Measurements from ENCODE around the gene COX5B.
"Not testable (repeated sequence)": the region's sequence is repeated elsewhere in the genome, so short reads cannot be mapped to it uniquely, and the experiment has no call there.

COX5B gene

GRCh38 chr2:97645695-97646629 is at the start of gene COX5B:
TSS of gene COX5B (plus strand) at chr2:97646062. CDS start at chr2:97646087, 25 bp downstream.
- peak; percentile 39 to 99 (median 98) for DNase-seq

- DNase-seq, result not testable (repeated sequence)
Measured at GRCh38 chr2:97596180-97596579, 49.7 kb upstream of the COX5B start.

- DNase-seq, result not testable (repeated sequence)
Measured at GRCh38 chr2:97601537-97601936, 44.3 kb upstream of the COX5B start.

- DNase-seq, result not testable (repeated sequence)
Measured at GRCh38 chr2:97605109-97605508, 40.8 kb upstream of the COX5B start.

- DNase-seq, result not testable (repeated sequence)
Measured at GRCh38 chr2:97605524-97606339, 40.1 kb upstream of the COX5B start.

GRCh38 chr2:97608745-97609144 is 37.1 kb upstream of the COX5B start:
- DNase-seq, result not testable (repeated sequence)

- not testable (repeated sequence) for DNase-seq
Measured at GRCh38 chr2:97611895-97612294, 34.0 kb upstream of the COX5B start.

- not testable (repeated sequence) for DNase-seq
Measured at GRCh38 chr2:97615746-97616145, 30.1 kb upstream of the COX5B start.

- no peak for DNase-seq
Measured at GRCh38 chr2:97617911-97618310, 28.0 kb upstream of the COX5B start.

GRCh38 chr2:97618939-97619827 is 26.7 kb upstream of the COX5B start:
- DNase-seq, result not testable (repeated sequence)

GRCh38 chr2:97620492-97620891 is 25.4 kb upstream of the COX5B start:
- not testable (repeated sequence) for DNase-seq

GRCh38 chr2:97622976-97623375 is 22.9 kb upstream of the COX5B start:
- DNase-seq, result not testable (repeated sequence)

- DNase-seq, result not testable (repeated sequence)
Measured at GRCh38 chr2:97625354-97626048, 20.4 kb upstream of the COX5B start.

GRCh38 chr2:97626049-97626430 is 19.8 kb upstream of the COX5B start:
- not testable (repeated sequence) for DNase-seq

GRCh38 chr2:97644023-97644717 is 1.7 kb upstream of the COX5B start:
- DNase-seq, result no peak

- peak in 8 of 56 donors; percentile 44 to 83 (median 70) for DNase-seq
Measured at GRCh38 chr2:97645112-97645694, 659 bp upstream of the COX5B start.

GRCh38 chr2:97646977-97647376 is 1.1 kb downstream of the COX5B start:
- no peak for DNase-seq

GRCh38 chr2:97651114-97651513 is 5.3 kb downstream of the COX5B start:
- DNase-seq, result no peak

GRCh38 chr2:97653473-97653872 is 7.6 kb downstream of the COX5B start:
- DNase-seq, result no peak
